Uterus (tissue), 2 donors: ENCODE data around the gene EME2.

Source experiments
- CTCF ChIP-seq, 4 experiments: fragments of 200-600 bp in 2 of 4; fragments of 450-650 bp in 2 of 4; sonication (generic) in 2 of 4; IDR thresholded peaks; one replicate each; pipeline ENCODE4 v1.5.1; 2016 to 2019; ENCODE audit warnings: antibody characterized with exemption in 4 of 4, mild to moderate bottlenecking in 2 of 4, moderate library complexity in 1 of 4
- POLR2A ChIP-seq, 2 donors: fragments of 450-650 bp; IDR thresholded peaks; one replicate each; pipeline ENCODE4 v1.6.1; 2016; ENCODE audit warnings: antibody characterized with exemption in 2 of 2, mild to moderate bottlenecking in 1 of 2, moderate library complexity in 1 of 2

- TF ChIP-seq CTCF (IDR thresholded peaks at IDR 0.05): no peak
- TF ChIP-seq POLR2A (IDR thresholded peaks at IDR 0.05): no peak
These were observed 13.7 kb upstream of the EME2 start for GRCh38 chr16:1758923-1759322.
